ES-I3 (cell line): ENCODE measurements around the gene CRYL1.

ENCODE experiments used
- H3K36me3 ChIP-seq: 2 replicates; pipeline ENCODE4 v1.6.1; 2013; ENCODE audit warnings: mild to moderate bottlenecking, low read length, control low read depth, moderate library complexity; ENCODE audit not compliant: insufficient read depth
- H3K4me1 ChIP-seq: 2 replicates; pipeline ENCODE4 v1.6.1; 2013; ENCODE audit warnings: mild to moderate bottlenecking, control low read depth, low read length; ENCODE audit not compliant: insufficient read depth
- H3K9ac ChIP-seq: 2 replicates; pipeline ENCODE4 v1.6.1; 2013; ENCODE audit warnings: low read depth, mild to moderate bottlenecking, low read length, moderate library complexity
- H3K9me3 ChIP-seq: 2 replicates; pipeline ENCODE4 v1.6.1; 2013; ENCODE audit warnings: mild to moderate bottlenecking, low read length, moderate library complexity; ENCODE audit not compliant: control insufficient read depth, insufficient read depth

Gene CRYL1

GRCh38 chr13:20512042-20512683 lies 13.5 kb downstream of the CRYL1 start:
- Histone ChIP-seq H3K9me3 (no peaks in the 10 kb centered on the region), H3K4me1 (peaks cover 11% of the 10 kb centered on the region), H3K9ac (no peak overlapping the region), H3K36me3 (no peaks in the 10 kb centered on the region)

- Histone ChIP-seq H3K9ac (no peak overlapping the region), H3K36me3 (no peaks in the 10 kb centered on the region), H3K9me3 (no peaks in the 10 kb centered on the region), H3K4me1 (peaks cover 3% of the 10 kb centered on the region; the same call in 1 of the 2 replicates)
These were observed 19.0 kb downstream of the CRYL1 start for GRCh38 chr13:20506696-20507095.

GRCh38 chr13:20505405-20506366 lies 20.0 kb downstream of the CRYL1 start:
- H3K9ac ChIP-seq = no peak overlapping the region
- no peaks in the 10 kb centered on the region for H3K4me1 ChIP-seq
- no peaks in the 10 kb centered on the region for H3K36me3 ChIP-seq
- peaks cover 3% of the 10 kb centered on the region; the same call in 1 of the 2 replicates for H3K9me3 ChIP-seq

GRCh38 chr13:20503088-20504083 lies 22.3 kb downstream of the CRYL1 start:
- Histone ChIP-seq H3K4me1 (no peaks in the 10 kb centered on the region), H3K9me3 (peaks cover 3% of the 10 kb centered on the region; the same call in 1 of the 2 replicates), H3K36me3 (no peaks in the 10 kb centered on the region), H3K9ac (no peak overlapping the region)

- no peaks in the 10 kb centered on the region for H3K36me3 ChIP-seq
- no peaks in the 10 kb centered on the region for H3K4me1 ChIP-seq
- peaks cover 3% of the 10 kb centered on the region; the same call in 1 of the 2 replicates for H3K9me3 ChIP-seq
- H3K9ac ChIP-seq = no peak overlapping the region
These were observed 24.1 kb downstream of the CRYL1 start for GRCh38 chr13:20501592-20501991.

- Histone ChIP-seq H3K4me1 (no peaks in the 10 kb centered on the region), H3K36me3 (no peaks in the 10 kb centered on the region), H3K9ac (no peak overlapping the region), H3K9me3 (peaks cover 3% of the 10 kb centered on the region; the same call in 1 of the 2 replicates)
These were observed 24.5 kb downstream of the CRYL1 start for GRCh38 chr13:20501120-20501519.

- Histone ChIP-seq H3K9ac (no peak overlapping the region), H3K36me3 (no peaks in the 10 kb centered on the region), H3K4me1 (peaks cover 4% of the 10 kb centered on the region; the same call in 1 of the 2 replicates), H3K9me3 (peaks cover 3% of the 10 kb centered on the region; the same call in 1 of the 2 replicates)
These were observed 25.7 kb downstream of the CRYL1 start for GRCh38 chr13:20499986-20500385.

GRCh38 chr13:20498659-20499058 lies 27.0 kb downstream of the CRYL1 start:
- Histone ChIP-seq H3K9ac (no peak overlapping the region), H3K4me1 (peaks cover 4% of the 10 kb centered on the region; the same call in 1 of the 2 replicates), H3K9me3 (peaks cover 3% of the 10 kb centered on the region; the same call in 1 of the 2 replicates), H3K36me3 (no peaks in the 10 kb centered on the region)

- H3K9ac ChIP-seq = no peak overlapping the region
- peaks cover 4% of the 10 kb centered on the region; the same call in 1 of the 2 replicates for H3K4me1 ChIP-seq
- no peaks in the 10 kb centered on the region for H3K36me3 ChIP-seq
- H3K9me3 ChIP-seq = peaks cover 3% of the 10 kb centered on the region; the same call in 1 of the 2 replicates
These were observed 27.5 kb downstream of the CRYL1 start for GRCh38 chr13:20498129-20498528.

- H3K36me3 ChIP-seq = no peaks in the 10 kb centered on the region
- peaks cover 3% of the 10 kb centered on the region; the same call in 1 of the 2 replicates for H3K9me3 ChIP-seq
- peaks cover 7% of the 10 kb centered on the region; the same call in 1 of the 2 replicates for H3K4me1 ChIP-seq
- H3K9ac ChIP-seq = no peak overlapping the region
These were observed 28.5 kb downstream of the CRYL1 start for GRCh38 chr13:20497006-20497775.

- Histone ChIP-seq H3K4me1 (peaks cover 7% of the 10 kb centered on the region; the same call in 1 of the 2 replicates), H3K9ac (no peak overlapping the region), H3K9me3 (no peaks in the 10 kb centered on the region), H3K36me3 (no peaks in the 10 kb centered on the region)
These were observed 30.3 kb downstream of the CRYL1 start for GRCh38 chr13:20495087-20496023.

GRCh38 chr13:20494656-20495055 lies 31.0 kb downstream of the CRYL1 start:
- Histone ChIP-seq H3K4me1 (peaks cover 7% of the 10 kb centered on the region; the same call in 1 of the 2 replicates), H3K9ac (no peak overlapping the region), H3K36me3 (no peaks in the 10 kb centered on the region), H3K9me3 (no peaks in the 10 kb centered on the region)
